ENCODE results near the gene TP63.
"Not testable (repeated sequence)": the region's sequence is repeated elsewhere in the genome, so short reads cannot be mapped to it uniquely, and the experiment has no call there.

The TP63 gene

DNA sequence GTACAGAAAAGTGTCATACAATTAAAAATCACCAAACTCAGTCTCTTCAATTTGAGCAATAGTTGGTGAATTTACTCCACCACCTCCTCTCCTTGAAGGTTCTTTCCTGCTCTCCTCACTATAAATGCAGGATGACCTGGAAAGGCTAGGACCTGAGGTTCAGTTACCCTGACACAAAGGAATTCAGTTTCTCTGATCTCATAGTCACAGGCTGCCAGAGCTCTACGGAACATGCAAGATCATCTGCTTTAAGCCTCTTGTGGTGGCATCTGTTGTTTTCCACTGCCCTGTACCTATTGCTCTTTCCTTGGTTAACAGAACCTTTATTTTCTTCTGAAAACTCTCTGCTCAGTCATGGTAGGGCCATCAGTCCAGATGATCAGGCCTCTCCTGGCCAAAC lies 4.9 kb upstream of the TP63 start:
- no peak for DNase-seq (ENCODE audit: low read depth)

DNA sequence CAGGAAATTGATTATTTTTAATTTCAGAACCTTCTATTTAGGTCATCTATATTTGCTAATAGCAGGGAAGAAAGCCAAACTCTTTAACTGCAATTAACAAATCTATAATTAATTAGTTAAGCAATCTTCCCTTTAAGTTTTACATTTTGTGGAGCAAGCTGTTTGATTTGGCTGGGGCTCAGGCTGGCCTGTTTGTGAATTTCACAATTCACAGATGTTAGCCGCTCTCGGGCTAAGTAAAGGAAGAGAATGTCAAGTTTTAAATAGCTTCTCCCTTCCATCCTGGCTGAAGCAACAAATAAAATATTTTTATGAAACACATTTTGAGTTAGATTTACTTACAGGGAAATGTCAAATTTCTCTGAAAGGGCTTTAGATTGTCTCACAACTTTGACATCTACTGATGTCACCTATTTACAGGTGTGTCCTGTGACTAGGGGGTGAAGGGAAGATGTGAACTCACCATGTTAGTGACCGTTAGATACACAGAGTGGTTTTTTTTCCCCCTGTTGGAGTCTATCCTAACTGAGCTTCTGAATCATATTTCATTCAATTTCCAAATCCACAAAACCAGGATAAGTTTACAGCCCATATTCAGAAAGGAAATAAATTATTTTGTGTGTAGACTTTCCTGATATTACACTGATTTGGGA lies 1.3 kb upstream of the TP63 start:
- DNase-seq (ENCODE audit: low read depth): peak; percentile 9

DNA sequence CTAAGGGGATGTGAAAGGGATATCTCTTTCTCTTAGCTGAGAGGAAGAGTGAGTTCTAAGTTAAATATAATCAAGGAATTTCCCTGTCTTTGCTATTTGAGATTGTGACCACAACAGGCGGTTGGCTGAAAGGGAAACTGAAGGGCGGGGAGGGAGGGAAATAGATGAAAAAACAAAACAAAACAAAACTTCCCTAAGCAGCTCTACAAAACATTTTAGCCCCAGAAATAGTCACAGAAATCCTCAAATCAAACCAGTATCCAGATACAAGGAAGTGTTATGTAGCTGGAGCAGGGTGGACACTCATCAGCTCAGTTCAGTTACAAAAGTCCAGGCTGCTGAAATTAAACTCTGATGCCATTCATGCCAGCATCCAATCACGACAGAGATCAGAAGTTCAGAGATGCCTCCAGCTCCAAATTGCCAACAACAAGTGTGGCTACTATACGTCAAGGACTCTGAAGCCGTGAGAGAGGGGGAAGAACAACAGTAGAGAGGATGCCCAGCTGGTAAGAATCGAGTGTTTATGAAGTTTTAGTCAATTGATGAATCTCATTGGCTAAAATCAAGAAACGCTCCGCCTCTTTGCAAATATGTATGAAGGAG lies 319 bp upstream of the TP63 start:
- no peak for DNase-seq (ENCODE audit: low read depth)

GRCh38 chr3:189631409-189631808 lies 220 bp downstream of the TP63 start:
- DNase-seq (ENCODE audit: low read depth): no peak

- no peak for DNase-seq (ENCODE audit: low read depth)
These were observed 1.1 kb downstream of the TP63 start for GRCh38 chr3:189632242-189632641.

- DNase-seq (ENCODE audit: low read depth): no peak
These were observed 4.2 kb downstream of the TP63 start for GRCh38 chr3:189635339-189635738.

DNA sequence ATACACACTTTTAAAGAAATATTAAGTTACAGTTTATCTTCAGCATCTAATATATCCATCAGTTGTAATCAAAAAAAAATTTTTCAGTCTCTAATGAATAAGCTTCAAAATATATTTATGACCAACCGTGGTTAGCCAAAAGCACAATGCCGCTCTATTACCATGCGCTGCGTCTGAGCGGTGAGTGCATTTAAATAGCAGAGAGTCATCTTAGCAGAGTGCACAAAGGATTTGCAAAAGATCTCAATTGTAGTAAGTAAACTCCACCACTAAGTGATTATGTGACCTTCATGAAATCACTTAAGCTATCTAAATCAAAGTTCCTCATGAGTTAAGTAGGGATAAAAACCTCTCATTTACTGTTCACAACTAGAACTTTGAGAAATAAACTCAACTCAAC lies 4.9 kb downstream of the TP63 start:
- no peak for DNase-seq (ENCODE audit: low read depth)

GRCh38 chr3:189637750-189638149 lies 6.6 kb downstream of the TP63 start:
- DNase-seq (ENCODE audit: low read depth): no peak

- no peak for DNase-seq (ENCODE audit: low read depth)
These were observed 7.3 kb downstream of the TP63 start for GRCh38 chr3:189638276-189639031.

DNA sequence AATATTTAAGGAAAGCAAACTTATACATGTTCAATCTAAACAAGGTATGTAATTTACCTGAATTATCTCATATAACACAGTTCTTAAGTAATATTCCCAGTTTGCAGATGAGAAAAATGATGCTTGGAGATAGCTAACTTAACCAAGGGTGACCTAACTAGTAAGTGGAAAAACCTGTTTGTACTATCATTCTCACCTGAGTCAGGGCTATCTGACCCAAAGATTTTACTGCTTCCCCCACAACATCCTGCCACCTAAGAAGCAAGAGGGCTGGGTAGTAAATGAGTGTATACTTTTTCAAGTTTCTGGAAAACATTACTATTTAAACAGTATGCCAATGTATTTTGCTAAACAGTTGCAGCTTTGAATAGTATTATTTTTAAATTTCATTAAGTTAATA lies 10.6 kb downstream of the TP63 start:
- no peak for DNase-seq (ENCODE audit: low read depth)

DNA sequence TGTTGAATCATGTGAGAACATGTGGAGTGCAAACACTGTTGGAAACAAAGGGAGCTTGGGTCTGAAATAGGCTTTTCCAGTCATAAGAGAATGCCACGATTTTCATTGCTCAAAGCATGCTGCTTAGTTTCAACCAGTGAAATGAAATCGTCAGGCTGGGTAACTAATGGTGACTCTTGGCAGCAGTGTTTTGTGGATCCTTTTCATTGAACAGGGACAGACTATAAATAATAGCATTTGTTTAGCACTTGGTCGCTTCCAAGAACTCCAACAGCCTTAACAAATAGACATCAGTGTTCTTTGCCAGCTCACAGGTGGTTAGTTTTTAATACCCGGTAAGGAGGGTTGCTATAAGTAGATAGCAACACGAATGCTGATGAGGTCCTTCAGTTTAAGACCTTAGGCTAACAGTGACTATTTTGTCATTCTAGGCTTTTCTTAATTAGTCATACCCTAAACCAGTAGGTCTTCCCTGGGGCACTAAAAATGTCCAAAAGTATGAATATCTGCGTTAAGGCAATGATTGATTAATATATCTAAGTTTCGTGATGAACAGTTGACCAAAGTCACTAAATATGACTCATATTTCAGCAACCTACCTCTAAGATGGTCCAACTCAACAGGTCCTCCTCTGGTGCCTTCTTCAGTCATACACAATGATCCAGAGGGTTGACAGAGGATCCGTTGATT lies 15.8 kb downstream of the TP63 start:
- no peak for DNase-seq (ENCODE audit: low read depth)

DNA sequence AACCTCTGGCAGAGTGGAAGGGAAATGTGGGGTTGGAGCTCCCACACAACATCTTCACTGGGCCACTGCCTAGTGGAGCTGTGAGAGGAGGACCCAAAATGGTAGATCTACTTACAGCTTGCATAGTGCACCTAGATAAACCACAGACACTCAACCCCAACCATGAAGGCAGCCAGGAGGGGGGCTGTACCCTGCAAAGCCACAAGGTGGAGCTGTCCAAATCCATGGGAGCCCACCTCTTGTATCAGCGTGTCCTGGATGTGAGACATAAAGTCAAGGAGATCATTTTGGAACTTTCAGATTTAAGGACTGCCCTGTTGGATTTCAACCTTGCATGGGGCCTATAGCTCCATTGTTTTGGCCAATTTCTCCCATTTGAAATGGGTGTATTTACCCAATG lies 20.9 kb downstream of the TP63 start:
- DNase-seq (ENCODE audit: low read depth): no peak

- no peak for DNase-seq (ENCODE audit: low read depth)
These were observed 24.4 kb downstream of the TP63 start for GRCh38 chr3:189655617-189656016.

DNA sequence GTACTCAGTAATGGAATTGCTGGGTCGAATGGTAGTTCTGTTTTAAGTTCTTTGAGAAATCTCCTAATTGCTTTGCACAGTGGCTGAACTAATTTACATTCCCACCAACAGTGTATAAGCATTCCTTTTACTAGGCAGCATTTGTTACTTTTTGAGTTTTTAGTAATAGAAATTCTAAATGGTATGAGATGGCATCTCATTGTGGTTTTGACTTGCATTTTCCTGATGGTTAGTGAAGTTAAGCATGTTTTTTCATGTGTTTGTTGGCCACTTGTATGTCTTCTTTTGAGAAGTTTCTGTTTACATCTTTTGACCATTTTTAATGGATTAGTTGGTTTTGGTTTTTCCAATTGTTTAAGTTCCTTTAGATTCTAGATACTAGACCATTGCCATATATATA lies 28.4 kb downstream of the TP63 start:
- no peak for DNase-seq (ENCODE audit: low read depth)

DNA sequence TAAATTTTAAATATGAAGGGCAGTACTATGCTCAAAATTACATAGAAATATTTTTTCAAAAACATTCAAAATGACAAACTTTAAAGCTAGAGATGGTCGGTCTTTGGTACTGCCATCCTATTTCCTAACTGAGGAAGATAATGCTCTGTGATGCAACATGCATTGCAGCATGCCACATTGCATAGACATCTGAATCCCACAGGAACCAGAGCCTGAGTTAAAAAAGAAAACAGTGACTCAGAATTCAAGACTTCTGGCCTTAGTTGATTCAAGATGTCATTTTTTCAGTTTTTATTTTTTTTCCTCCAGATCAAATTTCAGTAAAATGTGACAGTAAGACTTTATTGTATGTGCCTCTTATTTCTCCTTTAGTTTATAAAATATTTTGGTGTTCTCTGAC lies 33.1 kb downstream of the TP63 start:
- peak; percentile 87 for DNase-seq (ENCODE audit: low read depth)

GRCh38 chr3:189672346-189672745 lies 41.2 kb downstream of the TP63 start:
- not testable (repeated sequence) for DNase-seq (ENCODE audit: low read depth)

DNA sequence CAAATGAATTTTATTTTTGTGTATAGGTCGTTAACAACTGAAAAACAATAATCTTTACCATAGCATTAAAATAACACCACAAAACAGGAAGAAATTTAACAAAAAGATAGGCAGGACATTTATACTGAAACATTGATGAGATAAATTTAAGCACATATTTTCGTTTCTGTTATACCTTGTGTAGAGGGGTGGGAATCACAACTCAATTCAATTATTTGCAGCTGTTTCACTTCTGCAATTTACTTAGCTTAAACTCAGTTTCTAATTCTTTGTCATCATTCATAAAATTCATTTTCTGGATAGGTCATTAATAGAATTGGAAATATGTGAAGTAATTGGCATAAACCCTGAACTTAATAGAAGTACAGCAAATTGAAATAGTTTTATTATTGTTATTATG lies 42.3 kb downstream of the TP63 start:
- DNase-seq (ENCODE audit: low read depth): no peak

DNA sequence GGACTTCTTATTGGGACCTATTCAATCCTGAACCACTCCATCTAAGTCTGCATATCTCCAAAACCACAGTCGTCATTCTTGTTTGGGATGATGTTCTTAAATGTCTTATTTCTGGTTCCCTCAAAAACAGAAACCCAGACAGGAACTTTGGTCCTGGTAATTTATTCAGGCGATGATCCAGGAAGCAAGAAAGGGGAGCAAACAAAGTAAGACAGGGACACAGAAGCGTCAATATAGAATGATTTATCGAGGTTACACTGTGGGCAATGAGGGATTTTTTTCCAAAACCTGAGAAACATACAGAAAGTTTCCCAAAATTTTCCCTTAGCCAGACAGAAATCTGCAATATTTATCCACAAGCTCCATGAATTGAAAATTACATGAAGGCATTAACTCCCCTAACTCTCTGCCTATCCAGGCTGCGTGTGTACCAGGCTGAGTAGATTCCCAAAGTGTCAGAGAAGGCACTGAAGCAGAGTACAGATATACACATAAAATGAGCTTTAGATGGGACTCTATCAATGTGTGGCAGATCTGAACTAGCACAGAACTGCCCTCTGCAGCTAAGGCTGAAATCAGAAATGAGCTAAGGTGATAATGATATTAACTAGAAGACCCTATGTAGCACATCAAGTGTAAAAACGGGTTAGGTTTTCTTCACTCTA lies 43.2 kb downstream of the TP63 start:
- DNase-seq (ENCODE audit: low read depth): no peak

DNA sequence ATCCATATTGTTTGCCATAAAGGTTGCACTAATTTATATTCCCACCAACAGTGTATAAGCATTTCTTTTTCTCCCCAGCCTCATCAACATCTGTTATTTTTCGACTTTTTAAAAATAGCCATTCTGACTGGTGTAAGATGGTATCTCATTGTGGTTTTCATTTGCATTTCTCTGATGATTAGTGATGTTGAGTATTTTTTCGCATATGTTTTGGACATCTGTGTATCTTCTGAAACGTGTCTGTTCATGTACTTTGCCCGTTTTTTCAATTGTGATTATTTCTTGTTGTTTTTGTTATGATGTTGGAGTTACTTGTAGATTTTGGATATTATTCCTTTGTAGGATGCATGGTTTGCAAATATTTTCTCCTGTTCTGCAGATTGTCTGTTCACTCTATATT lies 46.5 kb downstream of the TP63 start:
- DNase-seq (ENCODE audit: low read depth): no peak

DNA sequence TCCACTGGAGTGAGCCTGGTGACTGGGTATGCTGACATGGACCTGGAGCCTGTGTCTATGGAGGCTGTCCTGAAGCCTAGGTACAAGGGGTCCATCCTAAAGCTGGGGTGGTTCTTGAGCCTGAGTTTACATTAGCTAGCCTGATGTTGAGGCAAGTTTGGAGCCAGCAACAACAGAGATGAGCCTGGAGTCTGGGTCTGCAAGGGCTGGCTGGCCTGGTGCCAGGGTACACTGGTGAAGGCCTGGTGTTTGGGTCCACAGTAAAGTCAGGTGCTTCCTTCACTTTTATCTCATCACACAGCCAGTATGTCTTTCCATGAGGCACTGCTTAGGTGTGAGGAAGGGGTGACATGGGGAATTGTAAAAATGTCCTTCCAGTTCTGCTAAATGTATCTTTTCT lies 49.5 kb downstream of the TP63 start:
- DNase-seq (ENCODE audit: low read depth): no peak

- no peak for DNase-seq (ENCODE audit: low read depth)
These were observed 52.5 kb downstream of the TP63 start for GRCh38 chr3:189683546-189684255.

- DNase-seq (ENCODE audit: low read depth): no peak
These were observed 53.1 kb downstream of the TP63 start for GRCh38 chr3:189684317-189684716.

Measured in GM04504 (cell line).